ENCODE data around the gene UFC1.

GRCh38 chr1:161133220-161133740 is 20.5 kb upstream of the UFC1 start:
- no peak for TF ChIP-seq CTCF (IDR thresholded peaks at IDR 0.05)
- TF ChIP-seq POLR2A (IDR thresholded peaks at IDR 0.05) = no peak
- TF ChIP-seq EP300 (IDR thresholded peaks at IDR 0.05) = no peak
